ENCODE data around the gene STAP1.

DNA sequence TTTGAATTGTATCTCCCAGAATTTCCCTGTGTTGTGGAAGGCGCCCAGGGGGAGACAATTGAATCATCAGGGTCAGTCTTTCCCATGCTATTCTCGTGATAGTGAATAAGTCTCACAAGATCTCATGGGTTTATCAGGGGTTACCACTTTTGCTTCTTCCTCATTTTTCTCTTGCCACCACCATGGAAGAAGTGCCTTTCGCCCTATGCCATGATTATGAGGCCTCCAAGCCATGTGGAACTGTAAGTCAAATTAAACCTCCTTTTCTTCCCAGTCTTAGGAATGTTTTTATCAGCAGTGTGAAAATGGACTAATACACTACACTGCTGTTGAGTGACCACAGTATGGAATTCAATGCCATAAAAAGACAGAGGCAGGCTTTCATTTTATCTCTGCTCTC is 25.4 kb upstream of the STAP1 start:
- no peak for TF ChIP-seq EZH2phosphoT487 (IDR thresholded peaks at IDR 0.05; ENCODE audit: borderline replicate concordance, low read length)
- TF ChIP-seq, protein P1, sequence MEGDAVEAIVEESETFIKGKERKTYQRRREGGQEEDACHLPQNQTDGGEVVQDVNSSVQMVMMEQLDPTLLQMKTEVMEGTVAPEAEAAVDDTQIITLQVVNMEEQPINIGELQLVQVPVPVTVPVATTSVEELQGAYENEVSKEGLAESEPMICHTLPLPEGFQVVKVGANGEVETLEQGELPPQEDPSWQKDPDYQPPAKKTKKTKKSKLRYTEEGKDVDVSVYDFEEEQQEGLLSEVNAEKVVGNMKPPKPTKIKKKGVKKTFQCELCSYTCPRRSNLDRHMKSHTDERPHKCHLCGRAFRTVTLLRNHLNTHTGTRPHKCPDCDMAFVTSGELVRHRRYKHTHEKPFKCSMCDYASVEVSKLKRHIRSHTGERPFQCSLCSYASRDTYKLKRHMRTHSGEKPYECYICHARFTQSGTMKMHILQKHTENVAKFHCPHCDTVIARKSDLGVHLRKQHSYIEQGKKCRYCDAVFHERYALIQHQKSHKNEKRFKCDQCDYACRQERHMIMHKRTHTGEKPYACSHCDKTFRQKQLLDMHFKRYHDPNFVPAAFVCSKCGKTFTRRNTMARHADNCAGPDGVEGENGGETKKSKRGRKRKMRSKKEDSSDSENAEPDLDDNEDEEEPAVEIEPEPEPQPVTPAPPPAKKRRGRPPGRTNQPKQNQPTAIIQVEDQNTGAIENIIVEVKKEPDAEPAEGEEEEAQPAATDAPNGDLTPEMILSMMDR (IDR thresholded peaks at IDR 0.05; ENCODE audit: low read depth, low read length, poor library complexity, severe bottlenecking) = no peak

Measured in DOHH2 (cell line).